Measurements from ENCODE around the gene GNAQ.

DNA sequence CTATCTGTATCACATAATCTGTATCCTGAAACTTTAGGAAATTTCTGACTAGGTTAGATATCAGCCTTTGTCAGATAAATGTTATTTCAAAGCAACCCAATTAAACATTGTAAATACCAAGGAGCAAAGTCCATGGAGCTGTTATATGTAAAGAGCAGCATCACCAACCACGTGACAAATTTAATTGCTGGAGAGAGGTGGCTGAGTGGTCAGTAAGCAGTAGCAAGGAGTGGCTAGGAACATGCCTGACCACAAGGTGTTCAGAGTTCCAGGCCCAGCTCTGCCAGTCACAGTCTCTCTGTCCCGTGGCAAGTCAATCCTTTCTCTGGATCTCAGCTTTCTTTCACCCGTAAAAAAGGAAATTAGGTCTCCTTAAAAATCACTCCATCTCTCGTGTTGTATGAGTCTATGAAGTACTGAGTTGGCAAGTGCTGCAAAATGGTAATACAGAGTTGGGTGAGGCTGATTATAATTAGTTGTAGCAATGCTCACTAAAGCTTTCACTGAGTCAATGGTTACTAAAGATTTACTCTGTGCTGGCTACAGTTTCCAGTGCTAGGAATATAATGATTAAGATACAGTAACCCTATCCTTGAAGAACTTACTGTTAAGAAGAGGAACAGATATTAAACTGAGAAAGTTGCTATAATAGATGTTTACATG, 166.1 kb downstream of the GNAQ start:
- TF ChIP-seq GATA3 (IDR thresholded peaks at IDR 0.05; ENCODE audit: low read depth, low read length): no peak
- TF ChIP-seq GATA2 (IDR thresholded peaks at IDR 0.05; ENCODE audit: low read depth, low read length): no peak

Data from SH-SY5Y (cell line).